ENCODE results near the gene TMEM120B.
A peak's percentile ranks its signal among the peaks of the same experiment; 100 is the strongest.

- TF ChIP-seq CTCF (IDR thresholded peaks at IDR 0.05; ENCODE audit: poor library complexity, severe bottlenecking), result no peak
- TF ChIP-seq EZH2 (IDR thresholded peaks at IDR 0.05; ENCODE audit: borderline replicate concordance, insufficient read depth, low read length, poor library complexity, severe bottlenecking), result no peak
- no peak for TF ChIP-seq TAF1 (IDR thresholded peaks at IDR 0.05; ENCODE audit: low read depth)
- no peak for TF ChIP-seq REST (IDR thresholded peaks at IDR 0.05; ENCODE audit: borderline replicate concordance)
- TF ChIP-seq POLR2AphosphoS5 (IDR thresholded peaks at IDR 0.05), result peak; percentile 17
- no peak for TF ChIP-seq SMC3 (conservative IDR thresholded peaks at IDR 0.05; ENCODE audit: poor library complexity)
Measured at GRCh38 chr12:121799842-121800693, 87.5 kb downstream of the TMEM120B start.
